Measurements from ENCODE around the gene RABAC1. TPM values are rescaled to one million over a fixed set of nuclear protein-coding genes. Genes with fewer than 3 reads are reported as not detected.

Gene RABAC1
- total and polyA plus RNA-seq, 2 of the 8 experiments (the other 6 are each of a cell fraction or from before 2014, with no cell fraction given), result 124 to 439 TPM

GRCh38 chr19:41928221-41928683 lies 30.9 kb downstream of the RABAC1 start, which contains the start of gene ERFL:
Gene ERFL (minus strand): TSS chr19:41928449. CDS start chr19:41912919, 15,530 bp downstream.
- ChIA-PET POLR2A (ENCODE audit: partially characterized antibody) (interaction anchor here (0.8 to 9.6 kb wide), 8 partner anchors 9 to 68 kb away, joined by 3 to 71 read pairs (median 4); partner anchors contain the start of gene RPS19), CTCF (ENCODE audit: partially characterized antibody) (interaction anchor here (0.6 to 1.5 kb wide), 8 partner anchors 9 to 55 kb away, joined by 3 to 6 read pairs (median 4); no protein-coding TSS in a partner anchor)
- peak within 1 kb of the TSS; percentile 100 for H2BK15ac ChIP-seq (ENCODE audit: low read length)
- no peaks in the 10 kb centered on the region for H3K79me2 ChIP-seq (ENCODE audit: control insufficient read depth in 1 of 2, insufficient read depth in 2 of 2, low read length in 2 of 2)
- peaks cover 87 to 97% (median 95%) of the 10 kb centered on the region in 4 experiments for H3K27me3 ChIP-seq (replicated peaks in 1 of 4; ENCODE audit: control insufficient read depth in 3 of 4, extremely low read depth in 1 of 4, insufficient read depth in 3 of 4, low read length in 3 of 4)
- peak within 1 kb of the TSS; percentile 95 for H2BK20ac ChIP-seq (ENCODE audit: low read length)
- no peaks in the 10 kb centered on the region for H3K9me3 ChIP-seq (ENCODE audit: insufficient read depth in 2 of 2, low read depth in 1 of 2, low read length in 1 of 2)
- no peak within 1 kb of the TSS for H2BK5ac ChIP-seq (ENCODE audit: low read depth, low read length)
- peak within 1 kb of the TSS; percentile 88 for H2BK120ac ChIP-seq (replicated peaks; ENCODE audit: low read depth, low read length)
- H3K27ac ChIP-seq (ENCODE audit: low read depth, low read length), result no peak within 1 kb of the TSS
- H4K8ac ChIP-seq (ENCODE audit: extremely low read depth, insufficient read depth, low read length), result peak within 1 kb of the TSS; percentile 87
- H3K4me3 ChIP-seq (ENCODE audit: extremely low read depth in 1 of 4, insufficient read depth in 2 of 4, low read depth in 3 of 4, low read length in 4 of 4), result peak within 1 kb of the TSS; percentile 33 to 60 (median 42)
- H4K91ac ChIP-seq (replicated peaks; ENCODE audit: insufficient read length, low read length), result peak within 1 kb of the TSS; percentile 82
- no peak within 1 kb of the TSS; the same call in 1 of the 2 replicates for H3K18ac ChIP-seq (ENCODE audit: extremely low read depth, low read length)
- H3K9ac ChIP-seq (replicated peaks in 1 of 4; ENCODE audit: extremely low read depth in 1 of 4, low read depth in 3 of 4, low read length in 3 of 4), result no peak within 1 kb of the TSS; a peak in 1 of 7 replicates
- H3K79me1 ChIP-seq (ENCODE audit: low read depth, low read length), result no peaks in the 10 kb centered on the region
- peaks cover 8 to 31% of the 10 kb centered on the region in 2 experiments for H4K20me1 ChIP-seq (replicated peaks in 1 of 2; ENCODE audit: control insufficient read depth in 1 of 2, insufficient read depth in 2 of 2, low read length in 2 of 2)
- H2AK5ac ChIP-seq (ENCODE audit: low read depth, low read length), result peak within 1 kb of the TSS; percentile 96
- H3K4me2 ChIP-seq (ENCODE audit: insufficient read depth in 1 of 2, low read depth in 2 of 2, low read length in 2 of 2), result peak within 1 kb of the TSS; percentile 66 to 79
- H2BK12ac ChIP-seq (ENCODE audit: low read depth, low read length), result peak within 1 kb of the TSS; percentile 97; the same call in 1 of the 2 replicates
- peaks cover 6 to 20% (median 14%) of the 10 kb centered on the region in 4 experiments for H3K4me1 ChIP-seq (replicated peaks in 1 of 4; ENCODE audit: control insufficient read depth in 3 of 4, insufficient read depth in 4 of 4, low read length in 3 of 4)
- no peak within 1 kb of the TSS for H4K5ac ChIP-seq (ENCODE audit: insufficient read length, low read depth, low read length)
- TF ChIP-seq EZH2 (IDR thresholded peaks at IDR 0.05; ENCODE audit: low read depth, low read length, severe bottlenecking) (no peak), RNF2 (IDR thresholded peaks at IDR 0.05; ENCODE audit: borderline replicate concordance, low read depth, low read length, missing control alignments, poor library complexity, severe bottlenecking) (peak; percentile 25), RBBP5 (IDR thresholded peaks at IDR 0.05; ENCODE audit: borderline replicate concordance, low read depth, low read length) (0 out of 2 replicates have a peak, but pooled peaks have one; percentile 16)
- peak within 1 kb of the TSS; percentile 5; the same call in 1 of the 2 replicates for H2AFZ ChIP-seq (ENCODE audit: low read length)
- DNase-seq (ENCODE audit: low read depth in 1 of 2, low spot score in 2 of 2) (no peak), FAIRE-seq (no peak)
- no peak within 1 kb of the TSS for H3K4ac ChIP-seq (replicated peaks; ENCODE audit: insufficient read length, low read depth, low read length)
- H3K14ac ChIP-seq (ENCODE audit: insufficient read length), result no peak within 1 kb of the TSS
- no peaks in the 10 kb centered on the region; a peak in 1 of 8 replicates for H3K36me3 ChIP-seq (ENCODE audit: control insufficient read depth in 2 of 4, insufficient read depth in 4 of 4, low read length in 3 of 4)
- 2% methylated on average over 26 of the region's 49 CpGs; no CpG with 5 or more reads in 1 of the 2 experiments for WGBS, 2 experiments (ENCODE audit: extremely low coverage in 1 of 2, insufficient coverage in 1 of 2, insufficient read length in 1 of 2, insufficient replicate concordance in 2 of 2, low coverage in 1 of 2, low lambda C conversion rate in 2 of 2, missing lambda C conversion rate in 1 of 2)
- peak within 1 kb of the TSS; percentile 36 for H3K23ac ChIP-seq (ENCODE audit: insufficient read length)
- H3K23me2 ChIP-seq (ENCODE audit: low read depth, low read length), result peaks cover 12% of the 10 kb centered on the region
- H3K56ac ChIP-seq (replicated peaks; ENCODE audit: insufficient read length, low read depth, low read length), result no peak within 1 kb of the TSS

Data from H1 (cell line).